HG02642 (cell line): ENCODE measurements around the gene CACNA1B.
"Not testable (repeated sequence)": the region's sequence is repeated elsewhere in the genome, so short reads cannot be mapped to it uniquely, and the experiment has no call there.

ENCODE experiments used
- ATAC-seq: cut with Tn5 transposase; IDR thresholded peaks from one replicate; pipeline ENCODE4 v1.9.1; 2021; ENCODE audit warnings: mild to moderate bottlenecking; ENCODE audit not compliant: unreplicated experiment, poor library complexity

Gene CACNA1B

DNA sequence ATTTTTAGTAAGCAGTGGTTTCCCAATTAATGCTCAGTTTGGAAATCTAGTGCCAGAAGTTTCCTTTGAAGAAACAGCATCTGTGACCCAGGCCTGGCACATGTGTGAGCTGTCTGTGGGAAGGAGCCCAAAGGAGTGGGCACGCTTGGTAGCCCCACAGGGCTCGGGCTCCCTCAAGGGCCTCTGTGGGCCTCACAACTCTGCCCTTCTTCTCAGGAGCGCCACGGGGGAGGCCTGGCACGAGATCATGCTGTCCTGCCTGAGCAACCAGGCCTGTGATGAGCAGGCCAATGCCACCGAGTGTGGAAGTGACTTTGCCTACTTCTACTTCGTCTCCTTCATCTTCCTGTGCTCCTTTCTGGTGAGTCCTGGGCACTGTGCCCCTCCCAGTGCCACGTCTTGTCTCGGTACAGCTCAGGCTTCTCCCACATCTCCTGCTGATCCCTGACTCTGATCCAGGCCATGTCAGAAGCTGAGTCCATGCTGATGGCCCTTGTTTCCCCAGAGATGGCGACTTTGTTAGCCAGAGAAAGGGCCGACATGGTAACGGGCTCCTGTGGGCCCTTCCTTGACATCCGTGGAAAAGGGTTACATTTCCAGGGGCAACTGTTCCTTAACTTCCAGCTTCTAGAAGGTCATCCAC is 200.4 kb downstream of the CACNA1B start:
- ATAC-seq = no peak

DNA sequence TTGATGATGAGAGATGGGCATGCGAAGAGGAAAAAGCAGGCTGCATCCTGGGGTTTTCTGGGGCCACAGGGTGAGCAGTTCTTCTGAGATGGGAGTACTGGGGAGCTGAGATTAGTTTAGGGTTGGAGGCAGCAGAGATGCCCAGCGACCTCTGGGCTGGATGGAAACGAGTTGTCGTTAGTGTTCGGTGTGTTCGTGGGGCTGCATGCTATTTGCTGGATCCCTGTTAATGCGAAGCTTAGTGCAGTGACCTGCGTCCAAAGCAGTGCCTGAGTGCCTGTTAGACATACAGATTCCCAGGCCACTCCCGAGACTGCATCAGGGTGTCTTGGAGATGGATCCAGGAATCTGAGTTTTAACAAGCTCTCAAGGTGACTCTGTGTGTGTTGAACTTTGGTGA is 201.3 kb downstream of the CACNA1B start:
- ATAC-seq = no peak

DNA sequence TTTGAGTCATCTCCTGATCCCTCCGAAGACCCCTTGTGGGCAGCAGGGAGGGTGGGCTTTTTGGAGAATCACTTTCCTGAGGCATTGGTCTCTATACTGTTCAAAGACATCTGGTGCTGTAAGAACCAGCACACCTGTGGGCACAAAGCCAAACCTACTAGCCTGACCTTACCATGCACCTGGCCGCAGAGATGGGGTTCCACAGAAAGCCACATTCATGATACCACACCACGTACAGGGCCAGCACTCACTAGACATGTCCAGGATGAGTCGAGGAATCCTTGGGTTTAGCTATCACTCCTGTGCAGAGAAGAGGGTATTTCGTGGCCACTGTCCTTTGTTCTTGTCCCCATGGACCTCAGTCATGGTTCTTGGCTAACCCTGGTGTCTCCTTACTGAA is 203.4 kb downstream of the CACNA1B start:
- no peak for ATAC-seq

DNA sequence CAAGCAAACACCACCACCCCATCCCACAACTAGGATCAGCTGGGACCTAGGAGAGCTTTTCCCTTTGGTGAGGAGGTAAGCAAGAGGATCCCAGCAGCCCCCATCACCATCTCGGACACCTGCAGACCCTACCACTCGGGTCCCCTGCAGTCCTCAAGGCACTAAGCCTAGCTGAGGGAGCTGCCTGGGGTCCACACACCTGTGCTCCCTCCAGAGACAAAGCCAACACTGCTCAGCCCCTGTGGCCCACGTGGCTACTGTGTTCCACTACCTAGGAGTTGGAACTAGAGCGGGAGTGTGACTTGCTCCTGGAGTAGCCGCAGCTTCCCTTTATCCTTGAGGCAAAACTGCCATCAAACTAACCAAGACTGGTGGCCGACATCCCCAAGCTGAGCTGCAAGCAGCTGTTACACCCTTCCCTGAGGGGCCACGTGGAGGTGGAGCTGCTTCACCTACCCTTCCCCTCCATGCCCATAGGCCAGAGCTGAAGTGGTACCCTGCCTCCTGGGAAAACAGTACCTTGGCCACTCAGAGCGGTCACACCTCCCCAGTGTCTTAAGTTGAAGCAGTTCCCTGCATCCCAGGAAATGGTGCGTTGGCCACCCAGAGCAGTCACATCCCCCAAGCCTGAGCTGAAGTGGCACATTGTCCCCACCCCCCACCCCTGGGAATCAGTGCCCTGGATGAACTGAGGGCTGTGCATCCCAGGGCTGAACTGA is 205.5 kb downstream of the CACNA1B start:
- no peak for ATAC-seq

DNA sequence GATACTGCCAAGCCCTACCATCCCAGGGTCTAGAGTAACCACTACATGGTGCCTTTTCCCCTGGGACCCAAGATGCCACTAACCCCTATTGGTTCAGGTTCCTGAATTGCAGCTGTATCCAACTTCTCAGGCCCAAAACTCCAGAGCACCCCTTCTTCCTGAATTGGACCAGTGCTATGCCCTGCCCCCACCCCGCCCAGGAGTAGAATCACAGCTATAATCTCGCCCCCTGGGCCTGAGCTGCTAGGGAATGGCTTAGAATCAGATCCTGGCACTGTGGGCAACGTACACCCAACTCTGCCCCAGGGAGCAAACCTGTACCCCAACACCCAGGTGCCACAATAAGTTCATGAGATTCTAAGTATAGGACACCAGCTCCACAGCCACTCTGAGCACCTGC is 206.3 kb downstream of the CACNA1B start:
- ATAC-seq = no peak

DNA sequence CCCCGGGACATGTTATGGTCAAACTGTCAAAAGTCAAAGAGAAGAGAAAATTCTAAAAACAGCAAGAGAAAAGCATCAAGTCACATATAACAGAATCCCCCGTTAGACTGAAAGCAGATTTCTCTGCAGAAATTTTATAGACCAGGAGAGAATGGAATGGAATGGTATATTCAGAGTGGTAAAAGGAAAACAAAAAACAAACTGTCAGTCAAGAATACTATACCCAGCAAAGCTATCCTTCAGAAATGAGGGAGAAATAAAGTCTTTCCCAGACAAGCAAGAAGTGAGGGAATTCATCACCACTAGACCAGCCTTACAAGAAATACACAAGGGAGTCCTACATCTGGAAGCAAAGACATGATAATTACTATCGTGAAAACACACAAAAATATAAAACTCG is 208.0 kb downstream of the CACNA1B start:
- ATAC-seq = no peak

DNA sequence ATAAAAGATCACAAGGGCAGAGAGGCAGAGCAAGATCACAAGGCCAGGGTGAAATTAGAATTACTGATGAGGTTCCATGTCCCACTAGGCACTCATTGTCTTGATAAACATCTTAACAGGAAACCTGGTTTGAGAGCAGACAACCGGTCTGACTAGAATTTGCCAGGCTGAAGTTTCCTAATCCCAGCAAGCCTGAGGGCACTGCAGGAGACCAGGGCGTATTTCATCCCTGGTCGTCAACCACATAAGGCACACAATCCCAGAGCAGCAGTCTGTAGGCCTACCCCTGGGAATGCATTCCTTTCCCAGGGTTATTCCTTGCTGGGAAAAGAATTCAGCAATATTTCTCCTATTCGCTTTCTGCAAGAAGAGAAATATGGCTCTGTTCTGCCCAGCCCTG is 214.5 kb downstream of the CACNA1B start:
- ATAC-seq = not testable (repeated sequence)

DNA sequence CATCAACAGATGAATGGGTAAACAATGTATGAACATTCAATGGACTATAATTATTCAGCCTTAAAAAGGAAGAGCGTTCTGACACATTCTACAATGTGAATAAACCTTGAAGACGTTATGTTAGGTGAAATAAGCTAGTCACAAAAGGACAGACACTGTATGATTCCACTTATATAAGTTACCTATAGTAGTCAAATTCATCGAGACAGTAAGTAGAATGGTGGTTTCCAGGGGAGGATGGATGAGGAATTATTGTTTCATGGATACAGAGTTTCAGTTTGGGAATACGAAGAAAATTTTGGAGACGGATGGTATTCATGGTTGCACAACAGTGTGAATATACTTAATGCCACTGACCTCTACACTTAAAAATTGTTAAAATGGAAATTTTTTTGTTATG is 216.4 kb downstream of the CACNA1B start:
- ATAC-seq = no peak

DNA sequence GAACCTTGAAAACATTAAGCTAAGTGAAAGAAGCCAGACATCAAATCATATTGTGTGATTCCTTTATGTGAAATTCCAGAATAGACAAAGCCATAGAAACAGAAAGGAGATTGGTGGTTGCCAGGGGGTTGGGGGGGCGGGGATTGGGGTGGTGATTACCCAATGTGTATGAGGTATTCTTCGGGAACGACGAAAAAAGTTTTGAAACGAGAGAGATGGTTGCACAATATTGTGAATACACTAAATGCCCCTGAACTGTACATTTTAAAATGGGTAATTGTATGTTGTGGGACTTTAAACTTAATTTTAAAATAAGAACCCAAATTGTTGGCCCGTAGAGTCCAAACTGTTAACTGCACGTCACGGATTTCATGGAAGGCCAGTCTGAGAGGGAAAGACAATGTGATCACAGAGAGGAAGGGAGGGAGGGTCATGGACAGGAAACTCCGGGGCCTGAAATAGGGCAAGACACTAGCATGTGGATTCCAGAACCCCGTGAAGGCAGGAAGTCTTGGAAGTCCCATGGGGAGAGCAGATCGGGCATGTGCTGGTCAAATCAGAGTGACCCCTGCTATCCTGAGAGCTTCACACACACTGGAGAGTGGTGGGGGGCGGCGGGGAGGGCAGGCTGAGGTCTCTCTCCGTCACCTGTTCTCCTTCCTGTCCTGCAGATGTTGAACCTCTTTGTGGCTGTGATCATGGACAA is 218.4 kb downstream of the CACNA1B start:
- no peak for ATAC-seq

DNA sequence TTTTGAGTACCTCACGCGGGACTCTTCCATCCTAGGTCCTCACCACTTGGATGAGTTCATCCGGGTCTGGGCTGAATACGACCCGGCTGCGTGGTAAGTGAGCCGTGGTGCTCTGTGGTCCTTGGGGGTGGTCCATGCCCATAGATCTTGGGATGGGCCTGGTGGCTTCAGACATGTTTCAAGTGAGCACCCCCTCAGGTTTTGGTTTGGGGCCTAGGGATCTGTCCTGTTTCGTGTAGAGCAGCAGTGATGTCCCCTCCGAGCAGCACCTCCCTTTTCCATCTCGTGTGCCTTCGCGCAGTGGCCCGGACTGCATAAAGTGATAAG is 218.9 kb downstream of the CACNA1B start:
- ATAC-seq = no peak

DNA sequence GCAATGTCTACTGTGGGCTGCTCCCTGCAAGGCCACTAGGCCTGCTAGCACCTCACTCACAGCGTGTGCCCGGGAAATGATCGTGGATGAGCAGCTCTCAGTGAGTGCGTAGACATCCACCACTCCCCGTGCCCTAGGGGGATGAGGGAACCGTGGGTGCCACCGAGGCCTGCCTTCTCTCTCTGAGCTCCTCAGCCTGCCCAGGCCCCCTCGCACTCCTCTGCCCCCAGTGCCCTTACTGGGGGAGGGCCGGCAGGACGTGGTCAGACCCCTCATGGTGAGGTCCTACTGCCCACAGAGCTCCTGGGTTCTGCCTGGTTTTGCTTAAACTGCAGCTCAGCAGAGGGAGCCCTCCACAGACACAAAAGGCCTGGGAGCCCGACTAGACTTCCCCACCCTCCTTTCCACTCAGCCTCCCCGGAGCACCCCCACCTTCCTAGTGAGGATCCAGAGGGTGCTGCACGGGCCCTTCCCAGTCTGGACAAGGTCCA is 220.0 kb downstream of the CACNA1B start:
- ATAC-seq = no peak

DNA sequence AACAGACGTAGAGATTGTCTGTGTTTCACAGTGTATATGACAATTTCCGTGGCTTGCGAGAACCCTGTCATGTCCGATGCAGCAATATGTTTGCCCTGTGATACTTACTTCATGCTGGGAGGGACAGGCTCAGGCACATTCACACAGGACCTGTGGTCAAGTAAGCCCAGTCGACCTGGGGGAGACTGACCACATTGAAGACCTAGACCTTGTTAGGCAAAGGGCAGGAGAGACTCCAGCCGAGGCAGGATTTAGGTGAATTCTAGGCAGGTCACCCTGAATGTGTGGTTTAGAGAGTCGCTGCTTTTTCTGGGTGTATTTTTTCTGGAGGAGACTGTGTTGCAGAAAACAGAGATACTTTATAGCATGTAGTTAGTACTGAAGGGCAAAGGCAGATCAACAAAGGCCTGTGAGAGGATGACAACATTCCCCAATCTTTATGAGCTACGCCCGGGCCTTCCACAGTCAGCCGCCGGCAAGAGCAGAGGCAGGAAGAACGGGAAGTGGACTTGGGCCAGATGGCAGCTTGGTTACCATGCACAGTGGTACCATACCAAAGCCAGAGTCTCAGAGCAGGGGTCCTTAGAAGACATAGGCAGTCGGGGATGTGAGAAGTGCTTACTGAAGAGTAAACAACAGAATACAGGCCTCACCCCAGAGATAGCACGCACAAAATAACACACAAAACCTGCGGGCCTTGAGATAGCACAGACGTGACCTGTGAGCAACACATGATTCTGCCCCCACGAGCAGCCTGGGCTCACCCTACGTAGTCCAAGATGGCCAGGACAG is 220.7 kb downstream of the CACNA1B start:
- no peak for ATAC-seq

DNA sequence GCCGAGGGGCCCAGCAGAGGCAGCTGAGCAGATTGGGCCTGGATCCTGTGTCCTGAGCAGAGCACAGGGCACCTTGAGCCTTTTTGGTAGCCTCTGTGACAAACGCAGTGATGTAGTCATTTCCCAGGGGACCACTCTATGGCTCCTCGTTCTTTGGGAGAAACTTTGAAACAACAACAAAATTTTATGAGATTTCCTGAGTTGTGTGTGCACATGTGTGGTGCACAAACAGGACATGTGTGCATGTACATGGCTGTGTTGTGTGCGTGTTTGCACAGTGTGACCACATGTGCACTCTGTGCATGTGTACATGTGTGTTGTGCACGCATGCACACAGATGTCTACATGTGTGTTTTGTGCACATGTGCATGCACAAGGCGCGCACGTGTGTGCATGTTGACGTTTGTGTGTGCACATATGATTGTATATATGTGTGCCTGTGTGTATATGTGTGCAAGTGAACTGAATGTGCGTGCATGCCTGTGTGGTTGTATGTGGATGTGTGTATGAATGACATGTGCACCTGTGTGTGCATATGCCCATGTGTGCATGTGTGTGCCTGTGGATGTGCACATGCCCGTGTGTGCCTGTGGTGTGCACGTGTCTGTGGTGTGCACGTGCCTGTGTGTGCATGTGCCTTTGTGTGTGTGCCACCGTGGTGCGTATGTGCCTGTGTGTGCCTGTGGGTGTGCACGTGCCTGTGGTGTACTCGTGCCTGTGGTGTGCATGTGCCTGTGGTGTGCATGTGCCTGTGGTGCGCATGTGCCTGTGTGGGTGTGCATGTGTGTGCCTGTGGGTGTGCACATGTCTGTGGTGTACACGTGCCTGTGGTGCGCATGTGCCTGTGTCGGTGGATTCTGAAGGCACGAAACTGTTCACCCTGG is 221.6 kb downstream of the CACNA1B start:
- no peak for ATAC-seq

DNA sequence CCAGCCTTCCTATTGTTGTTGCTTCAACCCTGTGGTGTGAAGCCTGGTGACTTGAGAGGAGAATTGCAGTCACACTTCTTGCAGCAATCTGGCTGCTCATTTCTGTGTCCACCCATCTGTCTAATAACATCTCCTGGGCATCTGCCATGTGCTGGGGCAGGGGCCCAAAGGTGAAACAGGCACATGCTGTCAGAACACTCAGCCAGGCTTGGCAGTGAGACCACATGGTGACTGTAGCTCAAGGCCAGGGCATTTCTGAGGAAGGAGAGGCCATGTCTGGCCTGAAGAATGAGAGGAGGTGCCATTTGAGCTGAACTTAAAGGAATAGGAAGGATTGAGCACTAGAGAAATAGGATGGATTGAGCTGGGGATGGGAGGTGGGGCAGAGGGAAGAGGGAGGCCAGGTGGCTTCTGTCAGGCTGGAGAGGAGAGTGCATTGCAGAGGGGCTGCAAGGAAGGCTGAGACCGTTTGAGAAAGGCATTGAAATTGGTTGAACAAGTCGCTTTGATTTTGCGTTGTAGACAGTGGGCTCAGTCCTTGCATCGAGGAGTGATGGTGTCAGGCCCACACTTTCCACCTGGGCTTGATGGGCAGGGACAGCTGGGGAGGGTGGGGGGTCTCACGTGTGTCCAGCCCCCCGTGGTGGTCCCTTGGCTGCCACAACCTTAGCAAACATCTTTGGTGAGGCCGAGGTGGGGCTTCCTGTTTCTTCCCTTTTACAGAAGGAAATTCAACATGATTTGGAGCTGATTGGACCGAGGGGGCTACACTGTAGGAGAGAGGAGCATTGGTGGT is 222.4 kb downstream of the CACNA1B start:
- no peak for ATAC-seq

DNA sequence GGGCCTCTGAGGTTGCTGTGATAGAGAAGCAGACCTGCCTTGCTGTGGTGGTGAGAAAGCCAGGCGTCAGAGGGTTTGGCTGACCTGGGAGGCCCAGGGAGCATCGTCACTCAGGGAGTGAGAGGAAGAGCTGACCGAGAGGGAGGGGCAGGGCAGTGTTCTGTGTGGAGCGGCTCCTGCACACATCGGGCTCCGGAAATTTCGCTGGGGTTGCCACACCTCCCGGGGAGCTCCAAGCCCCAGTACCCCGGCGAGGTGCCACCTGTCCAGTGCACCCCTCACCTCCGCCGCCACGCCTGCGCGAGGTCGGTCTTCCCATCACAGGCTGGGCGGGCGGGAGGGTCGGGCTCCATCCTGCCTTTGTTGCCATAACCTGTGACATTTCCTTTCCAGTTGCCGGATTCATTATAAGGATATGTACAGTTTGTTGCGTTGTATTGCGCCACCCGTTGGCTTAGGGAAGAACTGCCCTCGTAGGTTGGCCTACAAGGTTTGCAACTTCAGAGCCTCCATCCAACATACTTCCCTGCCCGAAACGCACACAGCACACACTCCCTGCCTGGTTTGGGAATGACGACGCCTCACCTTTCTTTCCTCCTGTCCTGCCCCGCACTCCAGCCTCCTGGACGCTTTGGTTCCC is 223.2 kb downstream of the CACNA1B start:
- no peak for ATAC-seq

DNA sequence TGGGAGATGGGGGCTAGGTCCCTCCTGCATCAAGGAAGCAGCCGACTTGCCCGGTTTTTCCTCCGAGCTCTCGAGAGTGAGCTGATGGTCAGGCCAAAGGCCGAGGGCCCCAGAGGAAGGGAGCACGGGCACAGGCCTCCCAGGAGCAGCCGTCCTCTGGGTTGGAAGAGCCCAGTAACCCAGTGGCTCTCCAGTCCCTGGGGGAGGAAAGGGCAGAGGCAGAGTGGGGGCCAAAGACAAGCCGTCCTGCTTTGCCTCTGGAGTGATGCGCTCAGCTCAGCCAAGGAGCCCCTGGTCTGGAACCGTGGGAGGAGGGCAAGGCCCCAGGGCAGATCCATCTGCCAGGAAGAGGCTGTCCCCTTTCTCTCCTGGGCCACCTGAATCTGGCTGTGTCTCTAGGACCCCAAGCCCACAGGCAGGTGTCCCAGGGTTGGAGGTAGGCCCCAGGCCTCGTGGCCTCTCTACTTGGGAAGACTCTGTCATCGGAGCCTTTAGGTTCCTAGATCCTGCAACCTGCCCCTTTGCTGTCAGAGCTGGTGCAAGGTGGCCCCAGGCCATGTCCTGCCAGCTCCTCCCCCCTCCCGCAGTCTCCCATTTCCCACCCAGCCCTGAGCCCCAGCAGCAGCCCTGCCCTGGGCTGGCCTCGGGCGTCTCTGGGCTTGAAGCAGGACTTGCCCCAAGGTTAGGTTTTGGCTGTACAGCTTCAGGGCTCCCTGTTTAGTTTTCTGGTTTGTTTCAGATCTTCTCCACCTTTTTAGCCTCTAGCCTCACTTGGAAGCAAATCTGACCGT is 224.1 kb downstream of the CACNA1B start:
- ATAC-seq = no peak

DNA sequence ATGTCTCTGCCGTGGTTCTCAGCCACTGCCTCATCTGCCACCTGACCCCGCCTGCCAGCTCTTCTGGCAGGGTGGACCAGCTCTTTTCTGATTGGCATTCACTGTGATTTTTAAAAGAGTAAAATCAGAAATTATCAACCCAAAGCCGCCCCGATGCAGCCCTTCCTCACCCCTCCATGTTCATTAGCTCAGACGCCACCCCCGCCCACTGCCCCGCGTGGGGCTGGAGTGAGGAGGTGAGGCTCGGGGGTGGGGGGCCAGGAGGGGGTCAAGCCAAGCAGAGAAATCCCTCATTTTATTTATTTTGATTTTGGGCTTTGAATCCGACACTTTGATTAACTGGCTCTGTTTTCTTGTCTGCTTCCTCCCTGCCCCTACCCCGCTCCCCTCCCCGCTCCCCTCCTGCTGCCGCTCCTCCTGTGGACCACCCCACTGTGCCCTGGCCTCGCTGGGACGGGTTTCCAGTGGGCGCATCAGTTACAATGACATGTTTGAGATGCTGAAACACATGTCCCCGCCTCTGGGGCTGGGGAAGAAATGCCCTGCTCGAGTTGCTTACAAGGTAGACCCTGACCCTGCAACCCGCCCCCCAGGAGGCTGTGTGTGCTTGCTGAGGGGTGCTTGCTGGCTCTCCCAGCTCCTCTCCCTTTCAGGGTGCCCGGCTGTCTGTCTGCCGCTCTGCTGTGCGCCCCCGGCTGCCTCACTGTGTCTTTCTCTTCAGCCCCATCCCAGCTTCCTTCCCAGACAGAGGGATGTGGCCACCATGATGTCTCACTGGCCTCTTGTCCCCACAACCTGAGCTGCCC is 224.9 kb downstream of the CACNA1B start:
- no peak for ATAC-seq
